HFFc6 (cell line): Measurements from ENCODE around the gene FKBP7. TPM values are rescaled to one million over a fixed set of nuclear protein-coding genes. Genes with fewer than 3 reads are reported as not detected.

ENCODE experiments used
- DNase-seq: peaks from one replicate; pipeline ENCODE4 v3.0.0-alpha.2; 2018
- H3K27ac Mint-ChIP-seq: 2 replicates; pipeline ENCODE4 v1.8.0; 2020; ENCODE audit warnings: mild to moderate bottlenecking, mixed read lengths
- H3K27me3 Mint-ChIP-seq: 2 replicates; pipeline ENCODE4 v1.8.0; 2021; ENCODE audit warnings: mild to moderate bottlenecking, moderate library complexity, mixed read lengths; ENCODE audit not compliant: insufficient read depth
- H3K36me3 Mint-ChIP-seq: 2 replicates; pipeline ENCODE4 v1.8.0; 2021; ENCODE audit warnings: low read depth, mixed read lengths
- H3K4me1 Mint-ChIP-seq: 2 replicates; pipeline ENCODE4 v1.8.0; 2020; ENCODE audit warnings: low read depth, mixed read lengths
- H3K4me3 Mint-ChIP-seq: 2 replicates; pipeline ENCODE4 v1.8.0; 2020; ENCODE audit warnings: mild to moderate bottlenecking, moderate library complexity, mixed read lengths
- H3K9me3 Mint-ChIP-seq: 2 replicates; pipeline ENCODE4 v1.8.0; 2020; ENCODE audit warnings: mild to moderate bottlenecking, mixed read lengths
- CTCF ChIP-seq: fragments of 200-600 bp; sonication (generic); IDR thresholded peaks from 2 replicates; pipeline ENCODE4 v1.5.0; 2021; ENCODE audit warnings: antibody characterized with exemption, mild to moderate bottlenecking
- total RNA-seq, 6 experiments: library from RNA; stranded (reverse); fragmentation: NEBNext Ultra II Directional; extraction: Animal tissue kit (Norgen Biotek cat#: 25700); gene quantifications; 2 replicates in 1 of 6; 3 replicates in 5 of 6; pipeline ENCODE4 v1.2.3, GENCODE V29; 2021

Gene FKBP7
- total RNA-seq, 6 experiments from 2014 or later: 36.3 to 51.9 (median 43.7) TPM

- no peaks in the 10 kb centered on the region for H3K9me3 Mint-ChIP-seq
- peak; percentile 71 for TF ChIP-seq CTCF
- DNase-seq: no peak
- peak overlapping the region; percentile 81; the same call in 1 of the 2 replicates for H3K27ac Mint-ChIP-seq
- H3K27me3 Mint-ChIP-seq: peaks cover 4% of the 10 kb centered on the region; the same call in 1 of the 2 replicates
- peaks cover 27% of the 10 kb centered on the region for H3K36me3 Mint-ChIP-seq
- peaks cover 6% of the 10 kb centered on the region; the same call in 1 of the 2 replicates for H3K4me1 Mint-ChIP-seq
- H3K4me3 Mint-ChIP-seq: peak overlapping the region; percentile 95
These were observed 44.7 kb upstream of the FKBP7 start for GRCh38 chr2:178522950-178523595.

GRCh38 chr2:178521304-178522150 lies 43.1 kb upstream of the FKBP7 start:
- TF ChIP-seq CTCF: no peak
- no peaks in the 10 kb centered on the region for H3K9me3 Mint-ChIP-seq
- no peak overlapping the region for H3K27ac Mint-ChIP-seq
- H3K4me1 Mint-ChIP-seq: peaks cover 6% of the 10 kb centered on the region; the same call in 1 of the 2 replicates
- peaks cover 31% of the 10 kb centered on the region for H3K36me3 Mint-ChIP-seq
- no peak for DNase-seq
- peaks cover 4% of the 10 kb centered on the region; the same call in 1 of the 2 replicates for H3K27me3 Mint-ChIP-seq
- H3K4me3 Mint-ChIP-seq: no peak overlapping the region

GRCh38 chr2:178517496-178517895 lies 39.1 kb upstream of the FKBP7 start:
- H3K27ac Mint-ChIP-seq: no peak overlapping the region
- H3K27me3 Mint-ChIP-seq: no peaks in the 10 kb centered on the region
- peaks cover 27% of the 10 kb centered on the region for H3K4me1 Mint-ChIP-seq
- DNase-seq: no peak
- H3K4me3 Mint-ChIP-seq: no peak overlapping the region
- no peak for TF ChIP-seq CTCF
- peaks cover 27% of the 10 kb centered on the region for H3K36me3 Mint-ChIP-seq
- no peaks in the 10 kb centered on the region for H3K9me3 Mint-ChIP-seq

GRCh38 chr2:178514664-178515063 lies 36.3 kb upstream of the FKBP7 start:
- peak; percentile 66 for DNase-seq
- H3K27ac Mint-ChIP-seq: no peak overlapping the region
- no peaks in the 10 kb centered on the region for H3K27me3 Mint-ChIP-seq

GRCh38 chr2:178513876-178514275 lies 35.5 kb upstream of the FKBP7 start:
- Mint-ChIP-seq H3K4me3 (no peak overlapping the region), H3K27me3 (no peaks in the 10 kb centered on the region), H3K36me3 (peaks cover 29% of the 10 kb centered on the region), H3K9me3 (no peaks in the 10 kb centered on the region), H3K4me1 (peaks cover 32% of the 10 kb centered on the region), H3K27ac (no peak overlapping the region)
- DNase-seq: no peak
- no peak for TF ChIP-seq CTCF

More at GRCh38 chr2:178514664-178515063, 36.3 kb upstream of the FKBP7 start:
- H3K36me3 Mint-ChIP-seq: peaks cover 29% of the 10 kb centered on the region
- no peak for TF ChIP-seq CTCF
- H3K4me1 Mint-ChIP-seq: peaks cover 32% of the 10 kb centered on the region
- no peak overlapping the region for H3K4me3 Mint-ChIP-seq
- no peaks in the 10 kb centered on the region for H3K9me3 Mint-ChIP-seq
